DLD1 (cell line): ENCODE data around the gene CFL2.

ENCODE experiments used
- in situ Hi-C: cut with HindIII; loops from 2 replicates; pipeline ENCODE4 v1.10.0; 2017; ENCODE audit warnings: low sequenced_read_pairs

The CFL2 gene

GRCh38 chr14:34676516-34677211, 37.7 kb downstream of the CFL2 start:
- in situ Hi-C loops = no loop called here

- in situ Hi-C loops = no loop called here
Measured at GRCh38 chr14:34673702-34674101, 40.7 kb downstream of the CFL2 start.

GRCh38 chr14:34671716-34672115, 42.7 kb downstream of the CFL2 start:
- in situ Hi-C loops = no loop called here

GRCh38 chr14:34668111-34668510, 46.3 kb downstream of the CFL2 start:
- in situ Hi-C loops = no loop called here

GRCh38 chr14:34667007-34667406, 47.4 kb downstream of the CFL2 start:
- in situ Hi-C loops = no loop called here

- in situ Hi-C loops = no loop called here
Measured at GRCh38 chr14:34665785-34666435, 48.5 kb downstream of the CFL2 start.

- in situ Hi-C loops = no loop called here
Measured at GRCh38 chr14:34662561-34663088, 51.8 kb downstream of the CFL2 start.

- in situ Hi-C loops = no loop called here
Measured at GRCh38 chr14:34660796-34661195, 53.6 kb downstream of the CFL2 start.
